OCI-LY1 (cell line): ENCODE results near the gene USP3.

ENCODE experiments used
- EZH2 ChIP-seq: fragments of 200-600 bp; sonication (generic), shearing (Covaris generic); IDR thresholded peaks from 2 replicates; pipeline ENCODE4 v1.8.0; 2017; ENCODE audit warnings: borderline replicate concordance, mixed run types, mild to moderate bottlenecking, antibody characterized with exemption, low read length, moderate library complexity, mixed read lengths
- TF ChIP-seq, protein P1 (sequence below): fragments of 200-600 bp; sonication (generic), shearing (Covaris generic); IDR thresholded peaks from 2 replicates; pipeline ENCODE4 v1.5.1; 2017; ENCODE audit warnings: mild to moderate bottlenecking, antibody characterized with exemption, low read length, moderate library complexity, mixed read lengths

- TF ChIP-seq, protein P1, sequence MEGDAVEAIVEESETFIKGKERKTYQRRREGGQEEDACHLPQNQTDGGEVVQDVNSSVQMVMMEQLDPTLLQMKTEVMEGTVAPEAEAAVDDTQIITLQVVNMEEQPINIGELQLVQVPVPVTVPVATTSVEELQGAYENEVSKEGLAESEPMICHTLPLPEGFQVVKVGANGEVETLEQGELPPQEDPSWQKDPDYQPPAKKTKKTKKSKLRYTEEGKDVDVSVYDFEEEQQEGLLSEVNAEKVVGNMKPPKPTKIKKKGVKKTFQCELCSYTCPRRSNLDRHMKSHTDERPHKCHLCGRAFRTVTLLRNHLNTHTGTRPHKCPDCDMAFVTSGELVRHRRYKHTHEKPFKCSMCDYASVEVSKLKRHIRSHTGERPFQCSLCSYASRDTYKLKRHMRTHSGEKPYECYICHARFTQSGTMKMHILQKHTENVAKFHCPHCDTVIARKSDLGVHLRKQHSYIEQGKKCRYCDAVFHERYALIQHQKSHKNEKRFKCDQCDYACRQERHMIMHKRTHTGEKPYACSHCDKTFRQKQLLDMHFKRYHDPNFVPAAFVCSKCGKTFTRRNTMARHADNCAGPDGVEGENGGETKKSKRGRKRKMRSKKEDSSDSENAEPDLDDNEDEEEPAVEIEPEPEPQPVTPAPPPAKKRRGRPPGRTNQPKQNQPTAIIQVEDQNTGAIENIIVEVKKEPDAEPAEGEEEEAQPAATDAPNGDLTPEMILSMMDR = no peak; the same call in 1 of the 2 replicates
- TF ChIP-seq EZH2 = no peak
These were observed 1.4 kb downstream of the USP3 start for GRCh38 chr15:63505842-63506222.
